A549 (cell line): ENCODE results near the gene SUOX.

Experiments
- CTCF ChIP-seq: fragments of >200 bp; sonication (Bioruptor Twin); formaldehyde crosslinking; IDR thresholded peaks from 3 replicates; pipeline ENCODE4 v1.5.1; 2016
- KDM5A ChIP-seq: fragments of 200-600 bp; sonication (generic); IDR thresholded peaks from 2 replicates; pipeline ENCODE4 v1.6.1; 2016; ENCODE audit warnings: antibody characterized with exemption, mild to moderate bottlenecking
- MAZ ChIP-seq: fragments of 150-350 bp; IDR thresholded peaks from 2 replicates; pipeline ENCODE4 v1.6.1; 2014; ENCODE audit warnings: antibody characterized with exemption, low read depth, low read length, borderline replicate concordance
- POLR2AphosphoS2 ChIP-seq: conservative IDR thresholded peaks from 2 replicates; pipeline ENCODE4 v1.6.1; 2012; ENCODE audit warnings: low read length, improper control_type of control experiment, inconsistent platforms
- USF2 ChIP-seq: fragments of 450-650 bp; IDR thresholded peaks from 2 replicates; pipeline ENCODE4 v1.6.1; 2014; ENCODE audit warnings: antibody characterized with exemption

- TF ChIP-seq USF2 = no peak
- TF ChIP-seq CTCF = no peak
- TF ChIP-seq KDM5A = no peak
- TF ChIP-seq MAZ = no peak
- no peak for TF ChIP-seq POLR2AphosphoS2
Measured at GRCh38 chr12:55957106-55957859, 39.8 kb upstream of the SUOX start.
